Measurements from ENCODE around the gene RELL2.

- TF ChIP-seq CTCF (IDR thresholded peaks at IDR 0.05), result no peak
- no peak for TF ChIP-seq POLR2A (IDR thresholded peaks at IDR 0.05)
These were observed 28.2 kb upstream of the RELL2 start for GRCh38 chr5:141608557-141608956.
